K562 (cell line): ENCODE measurements around the gene PITRM1. TPM values are rescaled to one million over a fixed set of nuclear protein-coding genes. Genes with fewer than 3 reads are reported as not detected.

ENCODE experiments used
- ARID4B ChIP-seq: sonication (generic); formaldehyde crosslinking; IDR thresholded peaks from 2 replicates; pipeline ENCODE4 v1.8.0; 2022; ENCODE audit warnings: mild to moderate bottlenecking, missing genetic modification reagents
- ASH1L ChIP-seq: fragments of 450-650 bp; IDR thresholded peaks from 2 replicates; pipeline ENCODE4 v1.6.1; 2018; ENCODE audit warnings: borderline replicate concordance, mild to moderate bottlenecking, low read depth; ENCODE audit not compliant: partially characterized antibody
- ATF4 ChIP-seq: fragments of 450-650 bp; formaldehyde crosslinking; IDR thresholded peaks from 2 replicates; pipeline ENCODE4 v1.4.0; 2022; ENCODE audit warnings: mild to moderate bottlenecking, moderate library complexity
- TSC22D4 ChIP-seq: fragments of 450-650 bp; IDR thresholded peaks from 2 replicates; pipeline ENCODE4 v1.6.1; 2016; ENCODE audit warnings: missing genetic modification characterization, missing biosample characterization, control low read depth
- VEZF1 ChIP-seq: fragments of 200-800 bp; sonication (Bioruptor generic); IDR thresholded peaks from 2 replicates; pipeline ENCODE4 v1.6.1; 2017; ENCODE audit warnings: missing genetic modification characterization, missing compliant biosample characterization
- ZBTB2 ChIP-seq: fragments of 450-650 bp; IDR thresholded peaks from 2 replicates; pipeline ENCODE4 v1.6.1; 2016; ENCODE audit warnings: antibody characterized with exemption
- ZMIZ1 ChIP-seq, 2 experiments: fragments of 150-350 bp in 1 of 2; IDR thresholded peaks; 2 replicates each; pipeline ENCODE4 v1.6.1; 2012 to 2016; ENCODE audit warnings: low read depth in 2 of 2, low read length in 2 of 2, mild to moderate bottlenecking in 1 of 2, moderate library complexity in 1 of 2
- ZNF12 ChIP-seq: sonication (generic); formaldehyde crosslinking; IDR thresholded peaks from 2 replicates; pipeline ENCODE4 v1.4.0; 2020; ENCODE audit warnings: mild to moderate bottlenecking, missing genetic modification reagents
- polyA plus RNA-seq, 8 experiments: library from polyadenylated mRNA; depleted of rRNA in 4 of 8; stranded (reverse) in 5 of 8; unstranded in 3 of 8; fragments of >200 nt; fragmentation: Nextera tagmentation in 2 of 8; fragmentation: Illumina TruSeq in 1 of 8; extraction: Ambion mirVana in 2 of 8; extraction: Trizol in 1 of 8; gene quantifications; 2 replicates each; pipeline versions ENCODE4 v1.2.1 to v1.2.3, GENCODE V29; 2011 to 2014; ENCODE audit warnings: inconsistent platforms in 1 of 8, missing spikeins in 1 of 8
- total RNA-seq, 7 experiments: library from RNA; depleted of rRNA in 6 of 7; stranded (reverse); fragments of >200 nt in 6 of 7; fragmentation: Illumina TruSeq in 2 of 7; extraction: Trizol in 2 of 7; gene quantifications; 2 replicates each; pipeline versions ENCODE4 v1.2.1 to v1.2.3, GENCODE V29; 2011 to 2021; ENCODE audit warnings: low replicate concordance in 1 of 7

Gene PITRM1
- total and polyA plus RNA-seq, 9 of the 15 experiments (the other 6 are each of a cell fraction or from before 2014, with no cell fraction given), result 21.1 to 70.4 (median 39.7) TPM

- TF ChIP-seq ATF4 (CRISPR knock-in tag) (no peak), ASH1L (no peak), VEZF1 (CRISPR knock-in tag) (peak; percentile 65), ZBTB2 (0 out of 2 replicates have a peak, but pooled peaks have one; percentile 20), TSC22D4 (tag) (no peak), ZNF12 (CRISPR knock-in tag) (no peak), ZMIZ1 (IDR thresholded peaks at IDR 0.05; ENCODE audit: low read depth in 2 of 2, low read length in 2 of 2) (0 out of 4 replicates have a peak, but pooled peaks of 1 of the 2 experiments have one; percentile 19), ARID4B (CRISPR knock-in tag) (no peak)
These were observed 77.0 kb downstream of the PITRM1 start (continued) for GRCh38 chr10:3095373-3096139.
